ENCODE measurements around the gene GMEB2.

GMEB2 gene

GRCh38 chr20:63586797-63587196, 40.1 kb downstream of the GMEB2 start:
- H3K4me2 ChIP-seq (ENCODE audit: low read length, poor library complexity, severe bottlenecking): no peak overlapping the region
- no peak overlapping the region for H3K23ac ChIP-seq (ENCODE audit: low read length in 2 of 2)
- no peak overlapping the region for H2BK5ac ChIP-seq (ENCODE audit: low read depth, low read length, poor library complexity, severe bottlenecking)
- no peak overlapping the region for H4K8ac ChIP-seq (ENCODE audit: low read length)
- H3K4me3 ChIP-seq (ENCODE audit: insufficient read depth in 1 of 2, low read depth in 1 of 2, low read length in 2 of 2): no peak overlapping the region
- peaks cover 3% of the 10 kb centered on the region for H3K79me1 ChIP-seq (replicated peaks; ENCODE audit: low read length, poor library complexity, severe bottlenecking)
- peaks cover 4% of the 10 kb centered on the region for H3K4me1 ChIP-seq (ENCODE audit: control insufficient read depth, insufficient read depth, low read depth, low read length)
- WGBS: 98% methylated on average over 17 of the region's 17 CpGs
- H2AK5ac ChIP-seq (ENCODE audit: low read length, severe bottlenecking): no peak overlapping the region
- no peak for DNase-seq
- H2BK12ac ChIP-seq (ENCODE audit: low read length in 2 of 2): no peak overlapping the region
- no peak overlapping the region for H3K27ac ChIP-seq (ENCODE audit: low read length, poor library complexity, severe bottlenecking)
- H3K27me3 ChIP-seq (ENCODE audit: control insufficient read depth in 1 of 2, insufficient read depth in 1 of 2, low read length in 2 of 2): peaks cover 0 to 10% of the 10 kb centered on the region in 2 experiments
- no peak overlapping the region for H3K14ac ChIP-seq (ENCODE audit: low read length in 2 of 2)
- H4K91ac ChIP-seq (ENCODE audit: low read length): no peak overlapping the region
- H3K9ac ChIP-seq (ENCODE audit: low read length): no peak overlapping the region
- H2AFZ ChIP-seq (ENCODE audit: low read depth, low read length): no peak overlapping the region
- peaks cover 16 to 49% of the 10 kb centered on the region in 2 experiments for H3K36me3 ChIP-seq (ENCODE audit: control insufficient read depth in 1 of 2, insufficient read depth in 2 of 2, low read depth in 1 of 2, low read length in 2 of 2)
- H2BK15ac ChIP-seq (ENCODE audit: low read depth, poor library complexity, severe bottlenecking): no peak overlapping the region
- no peak overlapping the region for H2BK120ac ChIP-seq (ENCODE audit: low read depth, low read length)
- H3K4ac ChIP-seq (ENCODE audit: low read depth in 1 of 2, low read length in 2 of 2): no peak overlapping the region
- no peak overlapping the region for H3K18ac ChIP-seq (ENCODE audit: low read depth in 1 of 2, low read length in 2 of 2)
- no peaks in the 10 kb centered on the region for H3K9me3 ChIP-seq (ENCODE audit: control insufficient read depth, low read length)

- no peak overlapping the region for H3K18ac ChIP-seq (ENCODE audit: low read depth in 1 of 2, low read length in 2 of 2)
- H4K91ac ChIP-seq (ENCODE audit: low read length): no peak overlapping the region
- no peak overlapping the region for H4K8ac ChIP-seq (ENCODE audit: low read length)
- H3K23ac ChIP-seq (ENCODE audit: low read length in 2 of 2): no peak overlapping the region
- H3K9me3 ChIP-seq (ENCODE audit: control insufficient read depth, low read length): no peaks in the 10 kb centered on the region
- H3K79me1 ChIP-seq (replicated peaks; ENCODE audit: low read length, poor library complexity, severe bottlenecking): peaks cover 3% of the 10 kb centered on the region
- H2BK12ac ChIP-seq (ENCODE audit: low read length in 2 of 2): no peak overlapping the region
- WGBS: 93% methylated on average over 22 of the region's 22 CpGs
- H3K4ac ChIP-seq (ENCODE audit: low read depth in 1 of 2, low read length in 2 of 2): no peak overlapping the region
- DNase-seq: no peak
- no peak overlapping the region for H2AK5ac ChIP-seq (ENCODE audit: low read length, severe bottlenecking)
- peaks cover 9 to 41% of the 10 kb centered on the region in 2 experiments for H3K36me3 ChIP-seq (ENCODE audit: control insufficient read depth in 1 of 2, insufficient read depth in 2 of 2, low read depth in 1 of 2, low read length in 2 of 2)
- no peak overlapping the region for H3K4me2 ChIP-seq (ENCODE audit: low read length, poor library complexity, severe bottlenecking)
- no peak overlapping the region for H3K14ac ChIP-seq (ENCODE audit: low read length in 2 of 2)
- no peak overlapping the region for H2BK120ac ChIP-seq (ENCODE audit: low read depth, low read length)
- peaks cover 4% of the 10 kb centered on the region for H3K4me1 ChIP-seq (ENCODE audit: control insufficient read depth, insufficient read depth, low read depth, low read length)
- H2BK5ac ChIP-seq (ENCODE audit: low read depth, low read length, poor library complexity, severe bottlenecking): no peak overlapping the region
- H3K9ac ChIP-seq (ENCODE audit: low read length): no peak overlapping the region
- no peak overlapping the region for H3K4me3 ChIP-seq (ENCODE audit: insufficient read depth in 1 of 2, low read depth in 1 of 2, low read length in 2 of 2)
- no peak overlapping the region for H3K27ac ChIP-seq (ENCODE audit: low read length, poor library complexity, severe bottlenecking)
- H2BK15ac ChIP-seq (ENCODE audit: low read depth, poor library complexity, severe bottlenecking): no peak overlapping the region
- H2AFZ ChIP-seq (ENCODE audit: low read depth, low read length): no peak overlapping the region
- peaks cover 0 to 16% of the 10 kb centered on the region in 2 experiments for H3K27me3 ChIP-seq (ENCODE audit: control insufficient read depth in 1 of 2, insufficient read depth in 1 of 2, low read length in 2 of 2)
Observed at GRCh38 chr20:63585616-63586565, 41.0 kb downstream of the GMEB2 start.

- Histone ChIP-seq H4K91ac (ENCODE audit: low read length) (no peak overlapping the region), H2BK12ac (ENCODE audit: low read length in 2 of 2) (no peak overlapping the region), H3K27me3 (ENCODE audit: control insufficient read depth in 1 of 2, insufficient read depth in 1 of 2, low read length in 2 of 2) (peaks cover 0 to 38% of the 10 kb centered on the region in 2 experiments), H3K36me3 (ENCODE audit: control insufficient read depth in 1 of 2, insufficient read depth in 2 of 2, low read depth in 1 of 2, low read length in 2 of 2) (peaks cover 0 to 8% of the 10 kb centered on the region in 2 experiments), H3K14ac (ENCODE audit: low read length in 2 of 2) (no peak overlapping the region), H2AFZ (ENCODE audit: low read depth, low read length) (no peak overlapping the region), H4K8ac (ENCODE audit: low read length) (no peak overlapping the region), H3K23ac (ENCODE audit: low read length in 2 of 2) (no peak overlapping the region), H3K9ac (ENCODE audit: low read length) (peak overlapping the region; percentile 33), H3K4me3 (ENCODE audit: insufficient read depth in 1 of 2, low read depth in 1 of 2, low read length in 2 of 2) (no peak overlapping the region), H2BK15ac (ENCODE audit: low read depth, poor library complexity, severe bottlenecking) (no peak overlapping the region), H2AK5ac (ENCODE audit: low read length, severe bottlenecking) (no peak overlapping the region), H2BK5ac (ENCODE audit: low read depth, low read length, poor library complexity, severe bottlenecking) (no peak overlapping the region), H3K27ac (ENCODE audit: low read length, poor library complexity, severe bottlenecking) (no peak overlapping the region), H3K79me1 (replicated peaks; ENCODE audit: low read length, poor library complexity, severe bottlenecking) (no peaks in the 10 kb centered on the region), H2BK120ac (ENCODE audit: low read depth, low read length) (no peak overlapping the region), H3K4me1 (ENCODE audit: control insufficient read depth, insufficient read depth, low read depth, low read length) (peaks cover 2% of the 10 kb centered on the region), H3K4me2 (ENCODE audit: low read length, poor library complexity, severe bottlenecking) (no peak overlapping the region), H3K4ac (ENCODE audit: low read depth in 1 of 2, low read length in 2 of 2) (no peak overlapping the region), H3K9me3 (ENCODE audit: control insufficient read depth, low read length) (no peaks in the 10 kb centered on the region), H3K18ac (ENCODE audit: low read depth in 1 of 2, low read length in 2 of 2) (no peak overlapping the region)
- WGBS: 91% methylated on average over 23 of the region's 23 CpGs
- no peak for DNase-seq
Observed at GRCh38 chr20:63582382-63583063, 44.4 kb downstream of the GMEB2 start.

GRCh38 chr20:63580796-63581461, 46.0 kb downstream of the GMEB2 start:
- Histone ChIP-seq H3K14ac (ENCODE audit: low read length in 2 of 2) (no peak overlapping the region), H3K4me3 (ENCODE audit: insufficient read depth in 1 of 2, low read depth in 1 of 2, low read length in 2 of 2) (no peak overlapping the region), H2BK5ac (ENCODE audit: low read depth, low read length, poor library complexity, severe bottlenecking) (no peak overlapping the region), H3K27me3 (ENCODE audit: control insufficient read depth in 1 of 2, insufficient read depth in 1 of 2, low read length in 2 of 2) (peaks cover 0 to 40% of the 10 kb centered on the region in 2 experiments), H2BK120ac (ENCODE audit: low read depth, low read length) (no peak overlapping the region), H3K27ac (ENCODE audit: low read length, poor library complexity, severe bottlenecking) (no peak overlapping the region), H2BK15ac (ENCODE audit: low read depth, poor library complexity, severe bottlenecking) (no peak overlapping the region), H3K9ac (ENCODE audit: low read length) (no peak overlapping the region), H3K36me3 (ENCODE audit: control insufficient read depth in 1 of 2, insufficient read depth in 2 of 2, low read depth in 1 of 2, low read length in 2 of 2) (no peaks in the 10 kb centered on the region), H3K4me2 (ENCODE audit: low read length, poor library complexity, severe bottlenecking) (no peak overlapping the region), H3K4me1 (ENCODE audit: control insufficient read depth, insufficient read depth, low read depth, low read length) (peaks cover 2% of the 10 kb centered on the region), H2AFZ (ENCODE audit: low read depth, low read length) (no peak overlapping the region), H4K8ac (ENCODE audit: low read length) (no peak overlapping the region), H3K18ac (ENCODE audit: low read depth in 1 of 2, low read length in 2 of 2) (no peak overlapping the region), H3K4ac (ENCODE audit: low read depth in 1 of 2, low read length in 2 of 2) (no peak overlapping the region), H3K9me3 (ENCODE audit: control insufficient read depth, low read length) (no peaks in the 10 kb centered on the region), H4K91ac (ENCODE audit: low read length) (no peak overlapping the region), H3K79me1 (replicated peaks; ENCODE audit: low read length, poor library complexity, severe bottlenecking) (no peaks in the 10 kb centered on the region), H2AK5ac (ENCODE audit: low read length, severe bottlenecking) (no peak overlapping the region), H2BK12ac (ENCODE audit: low read length in 2 of 2) (no peak overlapping the region), H3K23ac (ENCODE audit: low read length in 2 of 2) (no peak overlapping the region)
- peak; percentile 27 for DNase-seq
- 74% methylated on average over 12 of the region's 12 CpGs for WGBS
